Tibial nerve (tissue), 4 donors: Measurements from ENCODE around the gene DMD. TPM values are rescaled to one million over a fixed set of nuclear protein-coding genes. Genes with fewer than 3 reads are reported as not detected.

ENCODE experiments used
- DNase-seq, 2 donors: peaks; one replicate each; pipeline ENCODE4 v3.0.0-alpha.2; 2019; ENCODE audit warnings: low spot score in 2 of 2
- H3K27ac ChIP-seq, 4 donors: fragments of 200-600 bp; sonication (generic) in 3 of 4; one replicate each; pipeline ENCODE4 v1.5.1; 2017 to 2019; ENCODE audit warnings: mild to moderate bottlenecking in 1 of 4
- H3K27me3 ChIP-seq, 2 donors: fragments of 200-600 bp; sonication (generic) in 1 of 2; one replicate each; pipeline versions ENCODE4 v1.5.1 to v1.6.0; 2017 to 2019
- H3K36me3 ChIP-seq, 3 donors: fragments of 200-600 bp; sonication (generic); one replicate each; pipeline ENCODE4 v1.5.1; 2018 to 2019
- H3K4me1 ChIP-seq, 4 donors: fragments of 200-600 bp; sonication (generic) in 3 of 4; one replicate each; pipeline ENCODE4 v1.5.1; 2017 to 2019
- H3K4me3 ChIP-seq, 4 donors: fragments of 200-600 bp; sonication (generic) in 3 of 4; one replicate each; pipeline ENCODE4 v1.5.1; 2017 to 2019; ENCODE audit warnings: mild to moderate bottlenecking in 1 of 4, moderate library complexity in 1 of 4
- H3K9me3 ChIP-seq, 4 donors: fragments of 200-600 bp; sonication (generic) in 3 of 4; one replicate each; pipeline ENCODE4 v1.5.1; 2017 to 2019
- EP300 ChIP-seq, 2 donors: sonication (generic); formaldehyde crosslinking; IDR thresholded peaks; one replicate each; pipeline ENCODE4 v1.6.1; 2017; ENCODE audit warnings: antibody characterized with exemption in 2 of 2, mild to moderate bottlenecking in 1 of 2
- POLR2A ChIP-seq, 2 donors: fragments of 450-650 bp; IDR thresholded peaks; one replicate each; pipeline ENCODE4 v1.6.1; 2017; ENCODE audit warnings: antibody characterized with exemption in 2 of 2, mild to moderate bottlenecking in 2 of 2, moderate library complexity in 2 of 2
- WGBS, 2 donors: methylation state at CpG; one replicate each; pipeline ENCODE4 v1.1.5; 2018; 5-methylcytosine and 5-hydroxymethylcytosine counted together
- total RNA-seq, 4 donors: library from RNA; depleted of rRNA; stranded (reverse); fragments of >200 nt; gene quantifications; one replicate each; pipeline ENCODE4 v1.1.0, GENCODE V29; 2016
- TF ChIP-seq, protein P1 (sequence below), 5 experiments: fragments of 200-600 bp in 3 of 5; fragments of 450-650 bp in 2 of 5; sonication (generic) in 3 of 5; IDR thresholded peaks; one replicate each; pipeline ENCODE4 v1.5.1; 2016 to 2019; ENCODE audit warnings: antibody characterized with exemption in 5 of 5, mild to moderate bottlenecking in 3 of 5, moderate library complexity in 2 of 5

The DMD gene
- total RNA-seq, 4 donors from 2014 or later, result 156 to 345 (median 245) TPM

- peaks cover 0 to 20% (median 0%) of the 10 kb centered on the region in 4 donors for H3K4me1 ChIP-seq
- DNase-seq, result no peak
- WGBS, 2 donors, result 37 to 54% methylated on average over 2 of the region's 2 CpGs
- H3K27ac ChIP-seq, result peak overlapping the region in 1 of 4 donors; percentile 31
- no peak overlapping the region for H3K4me3 ChIP-seq
- H3K36me3 ChIP-seq, result no peaks in the 10 kb centered on the region
- no peaks in the 10 kb centered on the region for H3K27me3 ChIP-seq
- TF ChIP-seq EP300 (IDR thresholded peaks at IDR 0.05), result no peak
- TF ChIP-seq POLR2A (IDR thresholded peaks at IDR 0.05), result no peak
- TF ChIP-seq, protein P1, sequence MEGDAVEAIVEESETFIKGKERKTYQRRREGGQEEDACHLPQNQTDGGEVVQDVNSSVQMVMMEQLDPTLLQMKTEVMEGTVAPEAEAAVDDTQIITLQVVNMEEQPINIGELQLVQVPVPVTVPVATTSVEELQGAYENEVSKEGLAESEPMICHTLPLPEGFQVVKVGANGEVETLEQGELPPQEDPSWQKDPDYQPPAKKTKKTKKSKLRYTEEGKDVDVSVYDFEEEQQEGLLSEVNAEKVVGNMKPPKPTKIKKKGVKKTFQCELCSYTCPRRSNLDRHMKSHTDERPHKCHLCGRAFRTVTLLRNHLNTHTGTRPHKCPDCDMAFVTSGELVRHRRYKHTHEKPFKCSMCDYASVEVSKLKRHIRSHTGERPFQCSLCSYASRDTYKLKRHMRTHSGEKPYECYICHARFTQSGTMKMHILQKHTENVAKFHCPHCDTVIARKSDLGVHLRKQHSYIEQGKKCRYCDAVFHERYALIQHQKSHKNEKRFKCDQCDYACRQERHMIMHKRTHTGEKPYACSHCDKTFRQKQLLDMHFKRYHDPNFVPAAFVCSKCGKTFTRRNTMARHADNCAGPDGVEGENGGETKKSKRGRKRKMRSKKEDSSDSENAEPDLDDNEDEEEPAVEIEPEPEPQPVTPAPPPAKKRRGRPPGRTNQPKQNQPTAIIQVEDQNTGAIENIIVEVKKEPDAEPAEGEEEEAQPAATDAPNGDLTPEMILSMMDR (IDR thresholded peaks at IDR 0.05), result no peak
- no peaks in the 10 kb centered on the region for H3K9me3 ChIP-seq
These were observed 1891.8 kb downstream of the DMD start for GRCh38 chrX:31319586-31319985.

DNA sequence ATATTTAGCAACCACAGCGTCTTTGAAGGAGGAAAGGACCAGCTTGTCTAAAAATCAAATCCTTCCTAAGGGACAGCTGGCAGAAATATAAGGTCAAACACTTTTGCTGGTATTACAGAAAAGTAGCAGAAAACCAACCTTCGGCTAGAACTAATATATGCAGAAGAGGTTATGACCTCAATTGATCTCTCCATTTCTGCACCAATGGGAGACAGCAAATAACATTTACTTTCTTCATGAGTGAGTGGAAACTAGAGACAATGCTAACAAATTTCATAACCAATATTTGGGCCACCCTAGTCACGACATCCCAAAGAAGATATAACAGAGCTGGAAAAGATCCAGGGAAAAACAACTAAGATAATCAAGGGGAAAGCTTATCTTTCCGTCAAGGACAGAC lies 1892.5 kb downstream of the DMD start:
- H3K4me1 ChIP-seq, result peaks cover 0 to 20% (median 0%) of the 10 kb centered on the region in 4 donors
- TF ChIP-seq EP300 (IDR thresholded peaks at IDR 0.05) (no peak), POLR2A (IDR thresholded peaks at IDR 0.05) (no peak)
- TF ChIP-seq, protein P1 (IDR thresholded peaks at IDR 0.05), result no peak
- H3K27me3 ChIP-seq, result no peaks in the 10 kb centered on the region
- WGBS, 2 donors, result 57 to 69% methylated on average over 4 of the region's 4 CpGs
- no peaks in the 10 kb centered on the region for H3K9me3 ChIP-seq
- DNase-seq, result no peak
- no peak overlapping the region for H3K27ac ChIP-seq
- H3K36me3 ChIP-seq, result no peaks in the 10 kb centered on the region
- H3K4me3 ChIP-seq, result no peak overlapping the region

GRCh38 chrX:31316340-31316991 lies 1894.9 kb downstream of the DMD start:
- no peak for DNase-seq
- TF ChIP-seq, protein P1 (IDR thresholded peaks at IDR 0.05), result no peak
- TF ChIP-seq POLR2A (IDR thresholded peaks at IDR 0.05) (no peak), EP300 (IDR thresholded peaks at IDR 0.05) (no peak)
- Histone ChIP-seq H3K9me3 (no peaks in the 10 kb centered on the region), H3K27ac (no peak overlapping the region), H3K36me3 (no peaks in the 10 kb centered on the region), H3K4me3 (no peak overlapping the region), H3K27me3 (no peaks in the 10 kb centered on the region), H3K4me1 (peaks cover 0 to 20% (median 0%) of the 10 kb centered on the region in 4 donors)
- WGBS, 2 donors, result 72 to 81% methylated on average over 2 of the region's 2 CpGs

GRCh38 chrX:31314921-31315320 lies 1896.4 kb downstream of the DMD start:
- Histone ChIP-seq H3K27ac (peak overlapping the region in 2 of 4 donors; percentile 67 to 68), H3K4me3 (no peak overlapping the region), H3K27me3 (no peaks in the 10 kb centered on the region), H3K9me3 (no peaks in the 10 kb centered on the region), H3K4me1 (peaks cover 0 to 17% (median 0%) of the 10 kb centered on the region in 4 donors), H3K36me3 (no peaks in the 10 kb centered on the region)
- DNase-seq, result no peak
- TF ChIP-seq EP300 (IDR thresholded peaks at IDR 0.05) (peak in 1 of 2 donors; percentile 53), POLR2A (IDR thresholded peaks at IDR 0.05) (no peak)
- TF ChIP-seq, protein P1 (IDR thresholded peaks at IDR 0.05), result no peak
- WGBS, 2 donors, result 0 to 12% methylated on average over 3 of the region's 3 CpGs

GRCh38 chrX:31307952-31308351 lies 1903.4 kb downstream of the DMD start:
- no peak for DNase-seq
- no peak overlapping the region for H3K27ac ChIP-seq
- WGBS, 2 donors, result 85 to 94% methylated on average over 5 of the region's 5 CpGs
- TF ChIP-seq EP300 (IDR thresholded peaks at IDR 0.05) (no peak), POLR2A (IDR thresholded peaks at IDR 0.05) (no peak)
- TF ChIP-seq, protein P1 (IDR thresholded peaks at IDR 0.05), result no peak
- H3K9me3 ChIP-seq, result no peaks in the 10 kb centered on the region
- H3K4me3 ChIP-seq, result no peak overlapping the region
- no peaks in the 10 kb centered on the region for H3K4me1 ChIP-seq
- no peaks in the 10 kb centered on the region for H3K27me3 ChIP-seq
- H3K36me3 ChIP-seq, result no peaks in the 10 kb centered on the region
